MM.1S (cell line): ENCODE results near the gene C4BPB.

Experiments used
- DNase-seq: peaks from one replicate; pipeline ENCODE4 v3.0.0-alpha.2; 2015
- H2AFZ ChIP-seq: fragments of 300-600 bp; sonication (generic); 2 replicates; pipeline ENCODE4 v1.6.0; 2016; ENCODE audit warnings: antibody characterized with exemption, low read length
- H3F3A ChIP-seq: fragments of 300-600 bp; sonication (generic); 2 replicates; pipeline ENCODE4 v1.6.1; 2016; ENCODE audit warnings: mild to moderate bottlenecking, antibody characterized with exemption, low read length, moderate library complexity, mixed read lengths; ENCODE audit not compliant: insufficient read depth
- H3K27ac ChIP-seq: fragments of 300-600 bp; sonication (generic); 2 replicates; pipeline ENCODE4 v1.5.1; 2016; ENCODE audit warnings: mild to moderate bottlenecking, low read length
- H3K27me3 ChIP-seq: fragments of 300-600 bp; sonication (generic); replicated peaks from 2 replicates; pipeline ENCODE4 v1.6.0; 2016; ENCODE audit warnings: low read length; ENCODE audit not compliant: insufficient read depth
- H3K36me3 ChIP-seq: fragments of 300-600 bp; sonication (generic); replicated peaks from 2 replicates; pipeline ENCODE4 v1.6.1; 2016; ENCODE audit warnings: mild to moderate bottlenecking, low read length, mixed read lengths; ENCODE audit not compliant: insufficient read depth
- H3K4me1 ChIP-seq: fragments of 300-600 bp; sonication (generic); 2 replicates; pipeline ENCODE4 v1.6.1; 2016; ENCODE audit warnings: low read length, mixed read lengths
- H3K4me2 ChIP-seq: fragments of 300-600 bp; sonication (generic); 2 replicates; pipeline ENCODE4 v1.6.0; 2016; ENCODE audit warnings: low read depth, low read length
- H3K4me3 ChIP-seq: fragments of 300-600 bp; sonication (generic); 2 replicates; pipeline ENCODE4 v1.5.1; 2016; ENCODE audit warnings: low read length, mixed read lengths
- H3K79me2 ChIP-seq: fragments of 300-600 bp; sonication (generic); 2 replicates; pipeline ENCODE4 v1.6.1; 2016; ENCODE audit warnings: mixed run types, low read length, mixed read lengths
- H3K9ac ChIP-seq: fragments of 300-600 bp; sonication (generic); 2 replicates; pipeline ENCODE4 v1.6.1; 2016; ENCODE audit warnings: low read length, mixed read lengths
- H3K9me2 ChIP-seq: fragments of 300-600 bp; sonication (generic); replicated peaks from 2 replicates; pipeline ENCODE4 v1.6.1; 2016; ENCODE audit warnings: mild to moderate bottlenecking, low read length, mixed read lengths; ENCODE audit not compliant: insufficient read depth
- H3K9me3 ChIP-seq: fragments of 300-600 bp; sonication (generic); replicated peaks from 2 replicates; pipeline ENCODE4 v1.6.1; 2016; ENCODE audit warnings: mild to moderate bottlenecking, low read length, mixed read lengths; ENCODE audit not compliant: insufficient read depth
- H4K20me1 ChIP-seq: fragments of 300-600 bp; sonication (generic); 2 replicates; pipeline ENCODE4 v1.6.1; 2016; ENCODE audit warnings: mild to moderate bottlenecking, low read length, moderate library complexity, mixed read lengths; ENCODE audit not compliant: insufficient read depth
- EZH2 ChIP-seq: fragments of 300-600 bp; sonication (generic); optimal IDR thresholded peaks from 2 replicates; pipeline ENCODE3; 2017; ENCODE audit warnings: low read depth, mild to moderate bottlenecking, antibody characterized with exemption, low read length, mixed read lengths
- EZH2phosphoT487 ChIP-seq: fragments of 300-600 bp; sonication (generic); IDR thresholded peaks from 2 replicates; pipeline ENCODE4 v1.6.1; 2018; ENCODE audit warnings: antibody characterized with exemption, low read length
- TF ChIP-seq, protein P1 (sequence below): fragments of 300-600 bp; sonication (generic); IDR thresholded peaks from 2 replicates; pipeline ENCODE4 v1.5.1; 2016; ENCODE audit warnings: antibody characterized with exemption, low read length, mixed read lengths

Gene C4BPB

GRCh38 chr1:207073906-207074820, 14.5 kb upstream of the C4BPB start:
- Histone ChIP-seq H3K27ac (no peak overlapping the region), H3K9me3 (no peaks in the 10 kb centered on the region)

DNA sequence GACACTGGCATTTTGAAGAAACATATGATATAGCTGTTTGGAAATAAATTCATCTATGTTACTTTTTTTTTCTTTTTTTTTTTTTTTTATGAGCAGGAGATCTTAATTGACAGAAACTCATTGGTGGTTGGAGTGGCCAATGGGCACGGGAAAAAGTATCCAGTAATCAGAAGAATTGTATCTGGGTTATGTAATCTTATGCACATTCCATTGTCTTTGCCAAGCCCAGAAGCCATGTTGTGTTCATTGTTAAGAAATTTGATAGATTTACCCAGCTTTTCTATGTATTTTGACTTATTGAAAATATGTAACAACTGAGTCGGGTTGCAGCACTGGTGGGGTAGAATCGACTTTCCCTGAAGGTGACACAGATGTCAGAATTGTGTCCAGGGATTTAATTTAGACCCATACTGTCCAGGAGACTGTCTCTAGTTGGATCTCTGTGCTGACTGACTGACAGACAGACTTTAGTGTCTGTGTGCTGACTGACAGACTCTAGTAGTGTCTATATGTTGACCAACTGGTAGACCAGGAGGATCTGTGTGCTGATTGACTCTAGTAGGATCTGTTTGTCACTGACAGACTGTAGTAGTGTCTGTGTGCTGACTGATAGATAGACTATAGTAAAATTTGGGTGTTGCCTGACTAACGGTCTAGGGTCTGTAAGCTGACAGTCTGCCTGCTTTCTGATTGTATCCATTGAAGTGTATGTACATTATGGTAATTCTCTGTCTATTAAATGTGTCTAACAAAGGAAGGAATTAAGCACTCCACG, 12.3 kb upstream of the C4BPB start:
- Histone ChIP-seq H3K9ac (no peak overlapping the region), H3K36me3 (no peaks in the 10 kb centered on the region), H3K9me2 (no peaks in the 10 kb centered on the region), H3K79me2 (no peaks in the 10 kb centered on the region), H3F3A (no peaks in the 10 kb centered on the region), H2AFZ (no peak overlapping the region), H3K4me2 (no peak overlapping the region), H4K20me1 (no peaks in the 10 kb centered on the region), H3K4me1 (no peaks in the 10 kb centered on the region), H3K27me3 (no peaks in the 10 kb centered on the region), H3K27ac (no peak overlapping the region), H3K4me3 (no peak overlapping the region), H3K9me3 (no peaks in the 10 kb centered on the region)
- TF ChIP-seq EZH2 (no peak), EZH2phosphoT487 (no peak)
- TF ChIP-seq, protein P1, sequence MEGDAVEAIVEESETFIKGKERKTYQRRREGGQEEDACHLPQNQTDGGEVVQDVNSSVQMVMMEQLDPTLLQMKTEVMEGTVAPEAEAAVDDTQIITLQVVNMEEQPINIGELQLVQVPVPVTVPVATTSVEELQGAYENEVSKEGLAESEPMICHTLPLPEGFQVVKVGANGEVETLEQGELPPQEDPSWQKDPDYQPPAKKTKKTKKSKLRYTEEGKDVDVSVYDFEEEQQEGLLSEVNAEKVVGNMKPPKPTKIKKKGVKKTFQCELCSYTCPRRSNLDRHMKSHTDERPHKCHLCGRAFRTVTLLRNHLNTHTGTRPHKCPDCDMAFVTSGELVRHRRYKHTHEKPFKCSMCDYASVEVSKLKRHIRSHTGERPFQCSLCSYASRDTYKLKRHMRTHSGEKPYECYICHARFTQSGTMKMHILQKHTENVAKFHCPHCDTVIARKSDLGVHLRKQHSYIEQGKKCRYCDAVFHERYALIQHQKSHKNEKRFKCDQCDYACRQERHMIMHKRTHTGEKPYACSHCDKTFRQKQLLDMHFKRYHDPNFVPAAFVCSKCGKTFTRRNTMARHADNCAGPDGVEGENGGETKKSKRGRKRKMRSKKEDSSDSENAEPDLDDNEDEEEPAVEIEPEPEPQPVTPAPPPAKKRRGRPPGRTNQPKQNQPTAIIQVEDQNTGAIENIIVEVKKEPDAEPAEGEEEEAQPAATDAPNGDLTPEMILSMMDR = no peak
- DNase-seq = no peak

More at GRCh38 chr1:207073906-207074820, 14.5 kb upstream of the C4BPB start:
- peaks cover 3% of the 10 kb centered on the region; the same call in 1 of the 2 replicates for H3K4me1 ChIP-seq
- no peaks in the 10 kb centered on the region for H3F3A ChIP-seq
- H3K4me2 ChIP-seq = no peak overlapping the region
- H3K27me3 ChIP-seq = no peaks in the 10 kb centered on the region
- no peaks in the 10 kb centered on the region for H3K36me3 ChIP-seq
- H2AFZ ChIP-seq = no peak overlapping the region
- no peaks in the 10 kb centered on the region for H3K9me2 ChIP-seq
- H3K79me2 ChIP-seq = no peaks in the 10 kb centered on the region
- no peak overlapping the region for H3K9ac ChIP-seq
- TF ChIP-seq, protein P1 = no peak
- TF ChIP-seq EZH2 (no peak), EZH2phosphoT487 (no peak)
- H3K4me3 ChIP-seq = no peak overlapping the region
- DNase-seq = no peak
- H4K20me1 ChIP-seq = no peaks in the 10 kb centered on the region

GRCh38 chr1:207077012-207077411, 11.6 kb upstream of the C4BPB start:
- Histone ChIP-seq H3K4me1 (no peaks in the 10 kb centered on the region), H3K79me2 (no peaks in the 10 kb centered on the region), H3K27ac (no peak overlapping the region), H3K9me2 (no peaks in the 10 kb centered on the region), H2AFZ (no peak overlapping the region), H3K4me2 (no peak overlapping the region), H3K4me3 (no peak overlapping the region), H3K9me3 (no peaks in the 10 kb centered on the region), H3F3A (no peaks in the 10 kb centered on the region), H3K36me3 (no peaks in the 10 kb centered on the region), H3K9ac (no peak overlapping the region), H3K27me3 (no peaks in the 10 kb centered on the region), H4K20me1 (no peaks in the 10 kb centered on the region)
- no peak for DNase-seq
- TF ChIP-seq EZH2phosphoT487 (no peak), EZH2 (no peak)
- TF ChIP-seq, protein P1 = no peak
